ENCODE measurements around the gene MGAT5B.
A peak's percentile ranks its signal among the peaks of the same experiment; 100 is the strongest.
"Not testable (repeated sequence)": the region's sequence is repeated elsewhere in the genome, so short reads cannot be mapped to it uniquely, and the experiment has no call there.

The MGAT5B gene

DNA sequence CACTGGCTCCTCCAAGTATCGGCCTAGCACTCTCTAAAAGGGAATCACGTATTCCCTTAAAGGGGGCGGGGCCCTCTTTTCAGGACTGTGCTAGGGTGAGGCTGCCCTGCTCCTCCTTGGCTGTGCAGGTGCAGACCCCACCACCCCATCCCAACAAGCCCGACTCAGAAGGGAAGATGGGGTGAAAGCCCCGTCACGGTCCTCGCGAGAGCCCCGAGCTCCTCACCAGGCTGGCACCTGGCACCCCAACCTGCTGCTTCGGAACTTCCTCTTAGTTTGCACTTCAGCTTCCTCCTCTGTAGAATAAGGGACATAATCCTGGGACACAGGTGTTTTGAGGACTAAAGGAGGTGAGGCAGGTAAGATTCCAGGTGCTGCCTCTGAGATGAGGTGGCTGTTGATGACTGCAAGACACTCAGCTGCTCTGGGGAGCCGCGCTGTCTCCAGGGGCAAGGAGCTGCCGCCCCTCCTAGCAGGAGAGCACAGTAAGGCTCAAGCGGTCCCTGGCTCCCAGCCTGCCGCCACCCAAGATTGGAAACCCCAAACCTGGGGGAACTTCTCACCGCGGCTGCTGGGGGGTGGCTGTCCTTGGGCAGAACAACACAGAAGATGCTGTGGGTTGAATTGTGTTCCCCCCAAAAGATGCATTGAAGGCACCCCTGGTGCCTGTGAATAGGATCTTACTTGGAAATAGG, 88.8 kb downstream of the MGAT5B start:
- no peak for DNase-seq

DNA sequence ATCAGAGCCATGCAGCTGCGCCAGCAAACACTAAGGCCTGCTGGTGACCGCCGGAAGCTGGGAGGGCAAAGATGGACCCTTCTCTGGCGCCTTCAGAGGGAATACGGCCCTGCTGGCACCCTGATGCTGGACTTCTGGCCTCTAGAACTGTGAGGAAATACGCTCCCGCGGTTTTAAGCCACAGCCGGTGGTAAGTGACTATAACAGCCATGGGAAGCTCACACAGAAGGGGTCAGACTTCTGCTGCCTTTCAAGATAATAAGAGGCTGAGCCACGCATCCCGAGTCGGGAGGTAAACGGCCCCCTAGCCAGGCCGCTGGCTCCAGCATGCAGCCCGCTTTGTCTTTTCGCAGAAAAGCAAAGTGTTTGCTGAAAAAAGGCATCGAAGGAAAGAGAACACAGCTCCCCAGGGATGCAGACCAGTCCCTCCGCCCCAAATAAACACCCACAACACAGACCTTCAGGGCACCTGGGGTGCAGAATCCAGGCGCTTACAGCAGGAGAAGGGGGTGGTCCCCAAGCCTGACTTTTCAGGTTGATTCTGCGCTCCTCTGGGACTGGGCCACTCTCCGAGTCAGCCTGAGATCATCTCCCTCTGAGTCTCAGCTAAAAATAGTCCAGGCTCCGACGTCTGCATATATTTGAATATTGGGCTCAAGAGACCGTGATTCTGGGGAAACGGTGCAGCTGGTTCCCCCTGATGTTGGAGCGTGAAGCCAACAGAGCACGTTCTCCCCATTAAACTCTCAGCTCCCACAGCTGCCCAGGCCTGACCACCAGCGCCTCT, 89.7 kb downstream of the MGAT5B start:
- no peak for DNase-seq

DNA sequence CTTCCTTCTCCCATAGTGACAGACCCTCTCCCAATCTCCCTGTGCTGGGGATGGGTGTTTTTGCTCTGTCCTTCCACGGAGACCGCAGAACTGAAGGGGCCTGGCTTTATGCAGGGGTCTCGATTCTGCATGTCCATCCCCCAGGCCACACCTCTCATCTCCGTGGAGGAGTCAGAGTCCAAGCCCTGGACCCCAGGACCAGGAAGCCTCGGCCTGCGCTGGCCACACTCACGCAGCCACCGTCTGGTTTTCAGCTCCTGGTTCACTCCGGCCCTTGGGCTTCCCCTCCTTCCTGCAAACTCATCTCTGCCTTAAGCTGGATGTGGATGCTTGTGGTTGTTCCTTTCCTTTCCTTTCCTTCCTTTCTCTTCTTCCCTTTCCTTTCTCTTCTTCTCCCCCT, 90.8 kb downstream of the MGAT5B start:
- no peak for DNase-seq

DNA sequence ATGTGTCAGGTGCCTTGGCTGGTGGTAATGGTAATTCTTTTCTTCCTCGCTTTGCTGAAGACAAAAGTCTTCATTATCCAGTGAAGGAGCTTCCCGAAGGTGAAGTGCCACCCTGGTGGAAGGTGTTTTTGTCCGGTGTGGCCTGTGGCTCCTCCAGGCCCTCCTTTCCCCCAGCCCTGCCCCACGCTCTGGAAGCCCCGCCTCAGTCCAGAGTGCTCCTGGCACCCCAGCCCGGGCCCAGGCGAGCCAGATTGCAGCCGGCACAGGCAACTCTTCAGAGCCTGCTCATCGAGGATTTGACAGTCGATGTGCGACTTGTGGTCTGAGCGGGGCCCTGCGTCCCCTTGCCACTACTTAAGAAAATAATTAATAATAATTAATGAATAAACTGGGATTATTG, 93.7 kb downstream of the MGAT5B start:
- DNase-seq = no peak

DNA sequence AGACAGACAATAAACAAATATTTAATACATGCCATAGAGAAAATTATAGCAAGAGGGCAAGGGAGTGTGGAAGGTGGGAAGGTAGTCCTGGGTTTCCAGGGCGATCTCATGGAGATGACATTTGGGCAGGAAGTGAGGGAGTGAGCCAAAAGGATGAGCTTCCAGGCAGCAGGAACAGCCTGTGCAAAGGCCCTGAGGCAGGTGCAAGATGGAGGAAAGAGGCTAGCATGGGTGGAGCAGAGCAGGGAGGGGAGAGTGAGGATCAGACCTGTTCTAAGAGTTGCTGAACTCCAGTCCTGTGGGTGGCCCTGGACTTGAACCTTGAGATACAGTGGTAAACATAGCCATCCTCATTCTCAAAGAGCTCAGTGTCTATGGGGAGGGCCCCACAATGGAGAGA, 94.7 kb downstream of the MGAT5B start:
- DNase-seq = no peak

DNA sequence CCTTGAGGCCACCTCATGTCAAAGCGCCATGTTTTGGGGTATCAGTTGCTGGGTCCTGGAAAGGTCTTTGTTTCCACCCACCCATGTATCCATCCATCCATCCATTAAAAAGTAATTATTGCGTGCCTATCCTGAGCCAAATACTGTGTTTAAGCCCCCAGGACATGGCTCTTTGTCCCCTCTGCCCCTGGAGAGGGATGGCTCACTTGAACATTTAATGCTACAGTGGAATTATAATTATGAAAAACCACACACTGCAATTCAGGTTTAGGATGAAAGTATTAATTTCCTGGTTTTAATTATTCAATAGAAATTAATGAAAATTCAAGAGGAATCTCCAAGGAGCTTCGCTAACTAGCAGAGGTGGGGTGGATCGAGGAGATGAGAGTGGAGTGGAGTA, 97.8 kb downstream of the MGAT5B start:
- no peak for DNase-seq

DNA sequence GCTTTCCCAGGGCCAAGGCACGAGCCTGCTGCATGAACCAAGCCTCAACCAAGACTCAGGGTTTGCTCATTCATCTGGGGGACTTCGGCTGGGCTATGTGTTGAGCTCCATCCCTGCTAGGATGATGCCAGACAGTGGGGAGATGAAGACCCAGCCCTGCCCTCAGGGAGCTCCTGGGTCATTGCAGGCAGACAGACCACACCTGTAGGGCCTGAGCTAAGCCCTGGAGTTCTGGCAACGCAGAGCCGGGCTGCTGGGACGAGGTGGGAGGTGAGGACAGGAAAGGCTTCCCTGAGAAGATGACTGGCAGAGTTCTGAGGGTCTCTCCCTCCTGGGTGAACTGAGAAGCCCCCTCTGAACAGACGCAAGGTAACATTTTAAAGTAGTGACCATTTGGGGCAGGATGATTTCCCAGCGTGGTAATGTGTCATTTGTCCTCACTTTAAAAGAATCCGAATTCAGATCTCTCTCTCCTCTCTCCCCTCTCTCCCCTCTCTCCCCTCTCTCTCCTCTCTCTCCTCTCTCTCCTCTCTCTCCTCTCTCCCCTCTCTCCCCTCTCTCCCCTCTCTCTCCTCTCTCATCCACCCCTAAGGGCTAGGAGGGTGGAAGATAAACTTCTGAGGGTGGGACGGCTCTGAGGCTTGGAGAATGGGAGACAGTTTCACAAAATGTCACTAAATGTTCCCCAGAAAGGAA, 98.4 kb downstream of the MGAT5B start:
- no peak for DNase-seq

DNA sequence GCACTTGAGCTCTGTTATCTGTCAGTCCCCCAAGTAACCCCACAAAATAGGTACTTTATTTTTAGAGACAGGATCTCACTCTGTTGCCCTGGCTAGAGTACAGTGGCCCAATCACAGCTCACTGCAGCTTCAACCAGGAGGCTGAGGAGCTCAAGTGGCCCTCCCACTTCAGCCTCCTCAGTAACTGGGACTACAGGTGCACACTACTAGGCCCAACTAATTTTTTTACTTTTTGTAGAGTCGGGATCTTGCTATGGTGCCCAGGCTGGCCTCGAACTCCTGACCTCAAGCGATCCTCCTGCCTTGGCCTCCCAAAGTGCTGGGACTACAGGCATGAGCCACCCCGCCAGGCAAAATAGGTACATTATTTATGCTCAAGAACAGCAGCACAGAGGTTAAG, 99.6 kb downstream of the MGAT5B start:
- no peak for DNase-seq

DNA sequence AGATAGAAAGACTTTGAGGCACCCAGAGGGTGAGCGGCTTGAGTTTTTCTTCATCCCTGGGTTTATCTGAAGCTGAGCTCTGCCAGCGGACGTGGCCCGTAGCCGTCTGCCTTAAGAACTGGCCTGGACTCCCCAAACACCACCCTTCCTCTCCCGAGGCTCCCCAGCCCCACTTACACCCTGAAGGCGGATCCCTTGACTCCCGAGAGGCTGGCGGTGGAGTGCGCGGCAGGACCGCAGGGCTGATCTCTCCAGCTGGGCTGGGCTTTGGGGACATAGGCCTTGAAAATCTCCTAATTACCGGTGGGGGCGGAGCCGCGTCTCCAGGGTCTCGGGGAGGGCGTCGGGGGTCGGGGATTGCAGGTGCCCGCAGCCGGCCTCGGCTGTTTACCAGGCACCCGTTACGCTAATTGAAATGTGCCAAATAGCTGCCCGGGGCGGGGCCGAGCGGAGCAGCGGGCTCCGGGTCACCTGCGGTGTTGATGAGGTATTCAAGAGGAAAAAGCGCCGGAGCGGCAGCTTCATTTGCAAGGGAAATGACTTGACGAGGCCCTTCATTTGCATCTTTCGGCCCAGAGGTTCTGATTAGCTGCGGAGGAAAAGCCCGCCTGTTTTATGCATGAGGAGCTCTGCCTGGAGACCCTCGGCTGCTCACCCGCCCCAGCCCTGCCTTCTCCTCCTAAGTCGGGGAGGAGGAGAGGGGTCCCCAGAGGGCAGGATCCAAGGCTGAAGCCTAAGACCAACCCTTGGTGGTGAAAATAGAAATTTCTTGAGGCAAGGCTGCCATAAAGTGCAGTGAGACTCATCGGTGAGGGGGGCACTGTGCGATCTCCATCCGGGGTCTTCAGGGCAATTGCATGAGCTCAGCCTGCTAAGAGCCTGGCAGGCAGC, 100.7 kb downstream of the MGAT5B start:
- DNase-seq = peak; percentile 86

DNA sequence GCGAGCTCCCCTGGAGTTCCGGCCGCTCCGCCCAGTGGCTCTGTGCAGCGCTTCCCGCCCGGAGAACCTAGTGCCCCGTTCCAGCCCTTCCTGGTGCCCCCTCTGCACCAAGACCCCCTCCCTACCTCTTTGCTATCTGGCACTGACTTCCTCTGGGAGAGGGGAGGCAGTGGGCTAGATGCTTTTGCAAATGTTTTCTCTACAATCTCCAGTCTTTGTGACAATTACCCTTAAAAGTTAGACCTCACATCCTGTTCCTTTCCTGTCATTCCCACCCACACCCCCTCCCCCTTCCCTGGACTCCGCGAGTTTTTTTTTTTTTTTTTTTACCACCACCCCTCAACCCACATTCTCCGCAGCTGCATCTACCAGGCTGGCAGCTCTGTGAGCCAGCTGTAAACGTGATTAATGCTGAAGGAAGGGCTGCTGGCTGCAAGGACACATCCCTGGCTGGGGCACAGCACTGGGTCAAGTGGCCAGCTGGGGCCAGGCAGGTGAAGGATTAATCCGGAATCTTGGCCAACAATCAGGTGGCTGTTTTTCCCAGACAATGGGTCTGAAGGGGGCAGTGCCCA, 101.5 kb downstream of the MGAT5B start:
- no peak for DNase-seq

DNA sequence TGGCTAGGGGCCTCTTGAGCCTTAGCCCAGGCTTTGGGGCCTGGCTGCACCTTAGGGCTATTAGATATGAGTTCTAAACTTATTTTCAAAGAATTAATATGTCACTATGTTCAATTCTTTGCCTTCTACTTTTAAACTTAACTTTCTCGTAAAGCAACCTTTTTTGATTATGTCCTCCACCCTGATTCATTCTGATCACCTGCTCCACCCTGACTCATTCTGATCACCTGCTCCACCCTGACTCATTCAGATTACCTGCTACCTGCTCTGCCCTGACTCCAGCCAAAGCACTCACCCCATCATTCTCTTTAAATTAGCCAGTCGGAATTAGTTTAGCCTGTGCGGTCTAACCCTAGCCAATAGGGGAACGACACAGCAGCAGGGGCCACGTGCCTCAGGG, 102.0 kb downstream of the MGAT5B start:
- DNase-seq = not testable (repeated sequence)

DNA sequence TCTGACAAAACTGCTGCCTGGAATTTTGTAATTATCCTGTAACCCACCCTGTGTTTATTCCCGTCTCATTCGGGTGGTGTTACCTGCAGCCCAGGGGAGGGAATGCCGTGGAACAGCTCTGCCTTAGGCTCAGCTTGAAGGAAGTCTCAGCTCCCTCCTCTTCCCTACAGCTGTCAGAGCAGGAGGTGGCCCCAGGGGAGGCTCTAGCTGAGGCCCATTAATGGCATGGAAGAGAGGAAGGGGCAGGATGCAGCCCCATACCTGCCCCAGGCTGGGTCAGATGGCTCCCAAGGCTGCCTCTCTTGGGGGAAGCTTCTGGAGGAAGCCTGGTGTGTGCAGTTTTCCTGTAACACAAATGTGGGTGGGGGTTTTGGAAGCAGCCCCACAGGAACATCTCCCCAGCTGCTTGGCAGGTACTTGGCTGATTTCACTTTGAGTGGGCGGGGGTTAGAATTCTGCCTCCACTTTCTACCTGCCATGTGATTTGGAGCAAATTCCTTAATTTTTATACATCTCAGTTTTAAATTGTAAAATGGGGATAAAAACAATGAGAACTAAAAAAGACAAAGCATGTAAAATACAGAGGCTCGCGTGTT, 103.9 kb downstream of the MGAT5B start:
- no peak for DNase-seq

DNA sequence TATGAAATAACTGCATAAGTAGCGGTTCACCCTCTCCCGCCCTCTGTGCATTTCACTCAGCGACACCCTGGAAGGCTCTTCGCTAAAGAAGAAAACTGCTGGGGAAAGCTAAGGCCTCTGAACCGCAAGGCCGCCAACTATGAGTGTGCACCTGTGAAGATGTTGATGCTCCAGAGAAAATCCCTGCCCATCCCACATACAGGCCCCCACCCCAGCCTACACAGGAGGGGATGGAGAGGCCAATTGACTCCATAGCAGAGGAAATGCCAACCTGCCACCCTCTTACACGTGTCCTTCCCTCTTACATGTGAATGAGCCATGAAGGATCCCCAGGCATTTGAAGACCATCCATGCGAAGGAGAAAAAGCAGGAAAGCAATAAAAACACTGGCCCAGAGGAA, 104.8 kb downstream of the MGAT5B start:
- DNase-seq = no peak

DNA sequence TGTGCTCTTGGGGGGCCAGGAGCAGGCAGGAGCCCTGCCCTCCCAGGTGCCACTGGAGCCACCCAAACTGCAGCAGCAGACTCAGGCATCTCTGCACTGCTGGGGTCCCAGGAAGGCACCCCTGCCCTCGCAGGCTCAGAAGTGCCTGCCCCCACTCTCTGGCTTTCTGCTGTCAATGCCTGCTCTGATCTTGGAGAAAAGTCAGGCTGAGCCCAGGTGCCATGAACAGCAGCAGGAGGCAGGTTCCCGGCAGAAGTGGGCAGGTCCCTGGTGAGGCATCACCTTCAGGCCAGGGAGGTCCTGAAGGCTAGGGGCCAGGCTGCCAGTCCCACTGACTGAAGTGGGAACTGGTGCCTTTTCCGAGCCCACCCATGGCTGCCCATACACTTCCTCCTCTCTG, 106.5 kb downstream of the MGAT5B start:
- no peak for DNase-seq

DNA sequence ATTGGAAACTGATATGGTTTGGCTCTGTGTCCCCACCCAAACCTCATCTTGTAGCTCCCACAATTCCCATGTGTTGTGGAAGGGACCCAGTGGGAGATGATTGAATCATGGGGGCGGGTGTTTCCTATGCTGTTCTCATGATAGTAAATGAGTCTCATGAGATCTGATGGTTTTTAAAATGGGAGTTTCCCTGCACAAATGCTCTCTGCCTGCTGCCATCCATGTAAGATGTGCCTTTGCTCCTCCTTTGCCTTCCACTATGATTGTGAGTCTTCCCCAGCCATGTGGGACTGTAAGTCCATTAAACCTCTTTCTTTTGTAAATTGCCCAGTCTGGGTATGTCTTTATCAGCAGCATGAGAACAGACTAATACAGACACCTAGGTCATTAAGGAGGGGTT, 109.8 kb downstream of the MGAT5B start:
- DNase-seq = not testable (repeated sequence)

DNA sequence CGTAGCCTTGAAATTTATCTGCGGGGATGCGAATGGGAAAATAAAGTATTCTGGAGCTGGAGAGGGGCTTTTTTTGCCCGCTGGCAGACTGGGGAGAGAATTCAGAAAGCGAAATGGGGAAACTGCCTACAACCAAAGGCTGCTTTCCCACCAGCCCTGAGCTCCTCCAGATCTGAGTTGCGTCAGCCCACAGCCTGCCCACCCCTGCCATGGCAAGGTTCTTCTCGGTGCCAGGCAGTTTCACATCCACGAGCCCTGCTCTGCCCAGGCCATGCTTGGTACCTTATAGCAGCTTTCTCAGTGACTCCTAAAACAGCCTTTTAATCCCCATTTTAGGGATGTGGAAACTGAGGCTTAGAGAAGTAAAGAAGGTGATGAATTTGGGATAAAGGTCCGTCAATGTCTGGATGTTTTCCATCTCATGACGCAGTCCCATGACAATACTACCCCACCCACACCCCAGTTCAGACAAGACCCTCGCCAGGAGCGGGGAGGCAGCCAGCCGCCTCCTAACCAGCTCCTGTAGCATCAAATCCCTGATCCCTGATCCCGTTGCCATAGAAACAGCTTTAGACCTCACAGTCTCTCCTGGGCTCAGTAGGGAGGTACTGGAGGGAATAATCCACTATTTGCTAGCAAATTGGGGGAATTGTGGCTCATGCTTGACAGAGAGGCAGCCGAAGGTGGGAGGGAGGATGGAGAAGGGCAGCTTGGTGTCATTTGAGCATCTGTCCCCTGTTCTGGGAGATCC, 113.5 kb downstream of the MGAT5B start:
- no peak for DNase-seq

DNA sequence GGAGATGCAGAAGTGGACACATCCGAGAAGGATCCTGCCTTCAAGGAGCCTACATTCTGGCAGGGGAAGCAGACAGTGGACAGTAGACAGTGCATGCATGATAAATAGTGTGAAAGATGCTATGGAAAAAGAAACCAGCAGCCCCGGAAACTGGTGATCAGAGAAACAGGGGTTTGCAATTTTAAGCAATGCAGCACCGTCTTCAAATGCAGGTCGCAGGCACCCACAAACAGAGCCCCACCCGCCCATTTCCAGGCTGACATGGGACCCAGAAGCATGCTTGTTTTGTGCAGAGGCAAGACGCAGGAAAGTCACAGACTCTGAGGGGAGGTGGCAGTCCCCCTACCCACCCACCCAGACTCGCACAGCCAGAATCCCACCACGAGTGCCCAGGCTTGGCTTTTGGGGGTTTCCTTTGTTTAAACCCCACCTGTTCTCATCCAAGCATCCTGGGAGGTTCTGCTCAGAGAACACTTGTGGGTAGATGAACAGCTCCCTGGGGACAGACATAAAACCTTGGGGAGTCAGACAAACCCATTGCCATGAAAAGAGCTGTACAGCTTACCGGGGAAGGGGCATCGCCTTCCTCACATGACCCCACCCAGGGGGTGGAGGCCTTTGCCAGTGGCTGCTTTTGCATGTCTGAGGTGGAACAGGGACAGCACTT, 114.3 kb downstream of the MGAT5B start:
- DNase-seq = no peak

DNA sequence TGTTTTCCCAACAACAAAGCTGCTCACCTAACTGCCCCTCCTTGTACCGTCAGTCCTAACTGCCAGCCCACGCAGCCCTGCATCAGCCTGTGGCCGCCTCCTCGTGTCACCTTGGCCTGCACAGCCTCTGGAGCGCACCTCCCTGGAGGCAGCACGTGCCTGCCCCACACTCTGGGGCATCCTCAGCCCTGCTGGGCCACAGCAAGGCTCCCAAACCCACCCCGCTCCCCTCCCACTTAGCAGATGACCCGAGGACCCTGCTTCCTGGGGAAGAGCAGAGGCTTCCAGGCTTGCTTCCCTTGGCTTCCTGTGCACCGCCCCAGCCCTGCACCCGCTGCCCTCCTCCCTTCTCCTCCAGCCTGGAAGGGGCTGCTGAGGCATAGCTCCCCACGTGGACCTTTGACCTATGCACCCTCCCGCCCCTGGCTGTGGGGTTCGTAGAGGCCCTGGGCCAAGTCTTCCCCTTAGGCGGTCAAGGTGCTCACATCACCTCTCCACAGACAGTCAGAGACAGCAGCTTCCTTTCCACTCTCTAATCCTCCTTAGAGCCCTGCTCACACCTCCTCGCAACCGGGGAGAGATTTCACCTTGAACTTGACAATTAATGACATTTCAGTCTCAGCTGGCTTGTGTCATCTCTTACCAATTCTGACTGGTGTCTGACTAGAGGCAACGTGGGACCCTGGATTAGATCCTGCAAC, 115.0 kb downstream of the MGAT5B start:
- DNase-seq = no peak

DNA sequence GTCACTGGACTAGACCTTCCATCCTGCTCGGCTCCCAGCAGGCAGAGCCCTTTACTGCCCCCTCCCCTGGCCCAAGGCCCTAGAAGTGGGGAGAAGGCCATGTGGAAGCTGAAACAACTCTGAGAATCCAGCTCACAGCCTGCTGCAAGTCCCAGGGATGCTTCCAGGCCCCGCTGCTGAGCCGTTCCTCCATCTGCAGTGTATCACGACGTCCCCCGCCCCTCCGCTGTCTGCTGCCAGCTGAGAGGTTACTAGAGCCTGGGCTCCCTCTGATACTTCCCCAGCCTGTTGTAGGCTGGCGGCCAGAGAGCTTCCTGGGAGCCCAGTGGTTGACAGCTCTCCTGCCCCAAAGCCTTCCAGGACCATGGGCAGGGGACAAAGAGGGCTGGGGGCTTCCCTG, 118.2 kb downstream of the MGAT5B start:
- DNase-seq = no peak

DNA sequence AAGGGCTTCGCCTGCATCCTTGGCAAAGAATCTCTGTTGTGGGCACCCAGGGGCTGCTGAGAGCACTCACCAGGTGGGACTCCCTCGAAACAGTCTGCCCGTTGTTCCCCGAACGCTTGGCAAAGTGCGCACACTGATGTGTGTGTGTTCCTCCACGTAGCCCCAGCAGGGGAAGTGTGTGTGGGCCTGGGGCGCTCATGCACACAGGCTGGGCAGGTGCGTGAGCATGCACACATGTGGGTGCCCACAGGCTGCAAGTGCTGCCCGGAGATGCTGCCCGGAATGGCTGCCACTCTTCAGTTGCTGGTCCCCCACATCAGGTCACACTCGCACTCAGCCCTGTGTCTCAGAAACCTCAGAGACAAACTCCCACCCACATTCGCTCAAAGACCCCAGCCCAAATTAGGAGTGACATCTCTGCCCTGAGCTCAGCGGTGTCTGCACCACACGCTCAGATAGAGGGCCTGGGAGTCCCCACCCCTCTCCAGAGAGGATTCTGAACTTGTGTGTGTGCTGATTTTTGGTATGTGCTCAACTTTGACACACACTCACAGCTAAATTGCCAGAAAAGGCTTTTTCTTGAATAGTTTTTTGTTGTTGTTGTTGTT, 119.4 kb downstream of the MGAT5B start:
- no peak for DNase-seq

Measured in NCI-H1694 (cell line).